Naive thymus-derived CD4-positive, alpha-beta T cell (primary cell): ENCODE measurements around the gene GHRHR. TPM values are rescaled to one million over a fixed set of nuclear protein-coding genes. Genes with fewer than 3 reads are reported as not detected.

Source experiments
- ATAC-seq: fragments of 150-1000 bp; cut with Tn5 transposase; 2 replicates; pipeline ENCODE4 v1.10.0; 2021; ENCODE audit warnings: mild to moderate bottlenecking, moderate library complexity
- CTCF ChIA-PET: fragments of 350-600 bp; sonication (Branson Sonifier 250); formaldehyde crosslinking; loops from one replicate; lab custom pipeline; 2021; ENCODE audit warnings: antibody characterized with exemption; lab: Charles Lee
- POLR2A ChIA-PET: fragments of 350-600 bp; sonication (Branson Sonifier 250); formaldehyde crosslinking; loops from one replicate; lab custom pipeline; 2021; ENCODE audit warnings: antibody characterized with exemption, inconsistent platforms; lab: Charles Lee
- DNase-seq, 9 donors: peaks; one replicate each; pipeline versions ENCODE4 v3.0.0 to v3.0.0-alpha.2; 2020 to 2022; ENCODE audit warnings: mixed read lengths in 1 of 9
- H3K27ac ChIP-seq: one replicate; pipeline ENCODE4 v1.7.0; 2013; ENCODE audit warnings: mild to moderate bottlenecking, low read depth, low read length, moderate library complexity
- H3K27me3 ChIP-seq, 2 donors: one replicate each; pipeline ENCODE4 v1.7.0; 2013; ENCODE audit warnings: low read length in 2 of 2, mild to moderate bottlenecking in 2 of 2, moderate library complexity in 2 of 2; ENCODE audit not compliant: control insufficient read depth in 2 of 2, insufficient read depth in 2 of 2
- H3K36me3 ChIP-seq, 3 experiments: 1 replicate in 2 of 3; 2 replicates in 1 of 3; pipeline ENCODE4 v1.7.0; 2013; ENCODE audit warnings: low read length in 3 of 3, mild to moderate bottlenecking in 3 of 3, moderate library complexity in 1 of 3; ENCODE audit not compliant: insufficient read depth in 3 of 3, control insufficient read depth in 2 of 3
- H3K4me1 ChIP-seq, 2 donors: one replicate each; pipeline ENCODE4 v1.7.0; 2013; ENCODE audit warnings: low read length in 2 of 2, mild to moderate bottlenecking in 2 of 2, moderate library complexity in 1 of 2; ENCODE audit not compliant: control insufficient read depth in 2 of 2, insufficient read depth in 2 of 2
- H3K4me3 ChIP-seq: 2 replicates; pipeline ENCODE4 v1.7.0; 2013; ENCODE audit warnings: mild to moderate bottlenecking, low read length
- H3K9me3 ChIP-seq, 3 experiments: 1 replicate in 2 of 3; 2 replicates in 1 of 3; pipeline ENCODE4 v1.7.0; 2013; ENCODE audit warnings: low read length in 3 of 3; ENCODE audit not compliant: control insufficient read depth in 2 of 3
- H3K27ac Mint-ChIP-seq, 9 donors: one replicate each; pipeline ENCODE4 v1.8.0; 2020 to 2022; ENCODE audit warnings: mixed read lengths in 9 of 9, mild to moderate bottlenecking in 8 of 9, moderate library complexity in 5 of 9, inconsistent platforms in 2 of 9
- H3K27me3 Mint-ChIP-seq, 5 donors: one replicate each; pipeline ENCODE4 v1.8.0; 2021 to 2022; ENCODE audit warnings: mixed read lengths in 5 of 5, mild to moderate bottlenecking in 1 of 5
- H3K36me3 Mint-ChIP-seq, 5 donors: one replicate each; pipeline ENCODE4 v1.8.0; 2020 to 2022; ENCODE audit warnings: mixed read lengths in 5 of 5, mild to moderate bottlenecking in 3 of 5, inconsistent platforms in 1 of 5
- H3K4me1 Mint-ChIP-seq, 7 donors: one replicate each; pipeline ENCODE4 v1.8.0; 2020 to 2022; ENCODE audit warnings: mixed read lengths in 7 of 7, mild to moderate bottlenecking in 3 of 7, inconsistent platforms in 1 of 7
- H3K4me3 Mint-ChIP-seq, 10 donors: one replicate each; pipeline ENCODE4 v1.8.0; 2020 to 2022; ENCODE audit warnings: mild to moderate bottlenecking in 10 of 10, mixed read lengths in 10 of 10, moderate library complexity in 6 of 10, inconsistent platforms in 2 of 10
- H3K9me3 Mint-ChIP-seq, 11 donors: one replicate each; pipeline ENCODE4 v1.8.0; 2020 to 2022; ENCODE audit warnings: mixed read lengths in 11 of 11, mild to moderate bottlenecking in 4 of 11, inconsistent platforms in 1 of 11, moderate library complexity in 1 of 11
- intact Hi-C, 2 donors: fragments of 100-400 bp; cut with micrococcal nuclease; formaldehyde crosslinking; loops; one replicate each; pipeline ENCODE4 v1.15.1; 2023
- polyA plus RNA-seq, 2 donors: library from polyadenylated mRNA; unstranded; fragments of 300-500 nt; fragmentation: Illumina TruSeq; gene quantifications; one replicate each; pipeline ENCODE4 v1.2.3, GENCODE V29; 2021
- total RNA-seq, 6 experiments: library from RNA in 5 of 6; stranded (reverse) in 5 of 6; gene quantifications; 1 replicate in 5 of 6; 2 replicates in 1 of 6; pipeline ENCODE4 v1.2.3 and lab custom pipeline; 2021 to 2026

Gene GHRHR
- total and polyA plus RNA-seq, 7 experiments from 2014 or later, result not detected

DNA sequence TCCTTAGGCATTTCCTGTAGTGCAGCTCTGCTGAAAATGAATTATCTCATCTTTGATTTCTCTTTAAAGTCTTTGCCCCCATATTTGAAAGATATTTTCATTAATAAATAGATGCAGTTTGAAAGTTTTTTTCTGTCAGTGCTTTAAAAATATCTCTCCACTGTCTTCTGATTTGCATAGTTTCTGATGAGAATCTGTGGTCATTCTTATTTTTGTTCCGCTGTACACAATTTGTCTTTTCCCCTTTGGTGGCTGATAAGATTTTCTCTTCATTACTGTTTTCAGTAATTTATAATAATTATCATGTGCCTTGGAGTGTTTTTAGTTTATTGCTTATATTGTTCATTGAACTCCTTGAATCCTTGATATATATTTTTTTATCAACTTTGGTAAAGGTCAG lies 7.0 kb upstream of the GHRHR start:
- H3K9me3 Mint-ChIP-seq, result peaks cover 0 to 35% (median 16%) of the 10 kb centered on the region in 11 donors
- Histone ChIP-seq H3K4me1 (no peaks in the 10 kb centered on the region), H3K9me3 (peaks cover 0 to 5% (median 0%) of the 10 kb centered on the region in 3 experiments), H3K4me3 (no peak overlapping the region), H3K27me3 (no peaks in the 10 kb centered on the region), H3K36me3 (no peaks in the 10 kb centered on the region), H3K27ac (no peak overlapping the region)
- H3K27me3 Mint-ChIP-seq, result peaks cover 21 to 36% (median 29%) of the 10 kb centered on the region in 5 donors
- ChIA-PET CTCF (no interaction called here), POLR2A (no interaction called here)
- H3K27ac Mint-ChIP-seq, result no peak overlapping the region
- intact Hi-C loops, result no loop called here
- H3K36me3 Mint-ChIP-seq, result peaks cover 0 to 7% (median 0%) of the 10 kb centered on the region in 5 donors
- DNase-seq (no peak), ATAC-seq (no peak)
- H3K4me1 Mint-ChIP-seq, result no peaks in the 10 kb centered on the region
- no peak overlapping the region for H3K4me3 Mint-ChIP-seq

DNA sequence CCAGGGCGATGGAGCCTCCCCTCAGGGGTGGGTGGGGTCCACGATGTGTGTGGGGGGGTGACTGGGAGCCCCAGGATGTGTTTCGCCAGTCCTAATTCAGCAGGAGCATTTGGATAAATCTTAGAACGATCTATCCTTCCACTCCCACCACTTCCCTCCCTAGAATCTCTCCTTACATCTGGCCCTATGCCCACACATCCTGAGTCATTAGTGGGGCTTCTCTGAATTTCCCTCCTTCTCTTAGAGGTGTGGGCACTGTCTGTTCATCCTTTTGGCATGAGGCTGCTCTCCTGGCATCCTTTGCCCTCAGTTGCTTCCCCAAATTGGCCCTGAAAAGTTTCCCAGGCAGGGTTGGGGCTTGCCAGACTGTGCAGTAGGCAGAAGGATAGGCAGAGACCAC lies 1.6 kb downstream of the GHRHR start:
- peaks cover 0 to 2% (median 0%) of the 10 kb centered on the region in 7 donors for H3K4me1 Mint-ChIP-seq
- Histone ChIP-seq H3K27ac (no peak overlapping the region), H3K4me1 (no peaks in the 10 kb centered on the region), H3K9me3 (no peaks in the 10 kb centered on the region), H3K4me3 (no peak overlapping the region), H3K27me3 (no peaks in the 10 kb centered on the region), H3K36me3 (no peaks in the 10 kb centered on the region)
- intact Hi-C loops, result no loop called here
- ATAC-seq (no peak), DNase-seq (no peak)
- ChIA-PET POLR2A (no interaction called here), CTCF (interaction anchor here (0.6 kb wide), 1 partner anchor 12 kb away, joined by 4 read pairs; no protein-coding TSS in a partner anchor)
- no peak overlapping the region for H3K27ac Mint-ChIP-seq
- peaks cover 0 to 8% (median 0%) of the 10 kb centered on the region in 11 donors for H3K9me3 Mint-ChIP-seq
- no peaks in the 10 kb centered on the region for H3K36me3 Mint-ChIP-seq
- peaks cover 8 to 42% (median 13%) of the 10 kb centered on the region in 5 donors for H3K27me3 Mint-ChIP-seq
- H3K4me3 Mint-ChIP-seq, result no peak overlapping the region

DNA sequence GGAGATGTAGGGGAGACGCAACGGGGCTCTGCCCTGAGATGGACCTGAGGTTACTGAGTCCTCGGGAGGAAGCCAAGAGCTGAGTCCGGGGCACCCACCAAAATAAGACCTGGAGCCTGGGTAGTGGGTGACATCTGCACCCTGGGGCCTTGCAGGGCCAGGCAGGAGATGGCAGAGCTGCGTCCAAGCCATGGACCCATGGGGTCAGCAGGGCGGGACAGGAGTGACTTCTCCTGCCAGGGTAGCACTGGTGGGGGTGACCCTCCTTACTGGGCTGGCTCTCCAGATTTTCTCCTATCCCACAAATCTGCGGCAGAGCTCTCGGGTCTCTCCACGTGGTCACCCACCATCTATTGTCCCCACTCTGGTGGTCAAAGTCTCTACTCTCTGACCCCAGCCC lies 2.1 kb downstream of the GHRHR start:
- ATAC-seq (no peak), DNase-seq (no peak)
- intact Hi-C loops, result no loop called here
- peaks cover 0 to 2% (median 0%) of the 10 kb centered on the region in 7 donors for H3K4me1 Mint-ChIP-seq
- H3K27ac Mint-ChIP-seq, result no peak overlapping the region
- ChIA-PET CTCF (no interaction called here), POLR2A (no interaction called here)
- H3K36me3 Mint-ChIP-seq, result no peaks in the 10 kb centered on the region
- H3K4me3 ChIP-seq, result no peak overlapping the region
- no peak overlapping the region for H3K4me3 Mint-ChIP-seq
- no peaks in the 10 kb centered on the region for H3K4me1 ChIP-seq
- H3K27me3 Mint-ChIP-seq, result peaks cover 8 to 42% (median 13%) of the 10 kb centered on the region in 5 donors
- no peak overlapping the region for H3K27ac ChIP-seq
- H3K9me3 ChIP-seq, result no peaks in the 10 kb centered on the region
- H3K27me3 ChIP-seq, result no peaks in the 10 kb centered on the region
- H3K9me3 Mint-ChIP-seq, result peaks cover 0 to 8% (median 0%) of the 10 kb centered on the region in 11 donors
- no peaks in the 10 kb centered on the region for H3K36me3 ChIP-seq

DNA sequence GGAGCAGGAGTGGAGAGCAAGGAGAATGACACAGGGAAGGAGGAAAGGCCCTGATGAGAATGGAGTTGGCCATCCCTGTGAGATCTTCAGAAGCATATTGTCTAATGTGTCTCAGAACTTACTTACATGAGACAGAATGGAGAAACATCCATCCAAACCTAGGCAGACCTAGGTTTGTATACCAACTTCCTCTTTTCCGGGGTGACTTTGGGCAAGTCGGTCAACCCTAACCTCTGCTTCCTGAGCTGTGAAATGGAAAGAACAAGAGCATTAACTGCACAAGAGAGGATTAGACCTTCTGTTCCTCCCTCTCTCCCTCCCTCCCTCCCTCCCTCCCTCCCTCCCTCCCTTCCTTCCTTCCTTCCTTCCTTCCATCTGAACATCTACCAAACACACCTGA lies 4.5 kb downstream of the GHRHR start:
- CTCF ChIA-PET, result no interaction called here
- Mint-ChIP-seq H3K27me3 (peaks cover 19 to 46% (median 21%) of the 10 kb centered on the region in 5 donors), H3K9me3 (peaks cover 0 to 2% (median 0%) of the 10 kb centered on the region in 11 donors)

DNA sequence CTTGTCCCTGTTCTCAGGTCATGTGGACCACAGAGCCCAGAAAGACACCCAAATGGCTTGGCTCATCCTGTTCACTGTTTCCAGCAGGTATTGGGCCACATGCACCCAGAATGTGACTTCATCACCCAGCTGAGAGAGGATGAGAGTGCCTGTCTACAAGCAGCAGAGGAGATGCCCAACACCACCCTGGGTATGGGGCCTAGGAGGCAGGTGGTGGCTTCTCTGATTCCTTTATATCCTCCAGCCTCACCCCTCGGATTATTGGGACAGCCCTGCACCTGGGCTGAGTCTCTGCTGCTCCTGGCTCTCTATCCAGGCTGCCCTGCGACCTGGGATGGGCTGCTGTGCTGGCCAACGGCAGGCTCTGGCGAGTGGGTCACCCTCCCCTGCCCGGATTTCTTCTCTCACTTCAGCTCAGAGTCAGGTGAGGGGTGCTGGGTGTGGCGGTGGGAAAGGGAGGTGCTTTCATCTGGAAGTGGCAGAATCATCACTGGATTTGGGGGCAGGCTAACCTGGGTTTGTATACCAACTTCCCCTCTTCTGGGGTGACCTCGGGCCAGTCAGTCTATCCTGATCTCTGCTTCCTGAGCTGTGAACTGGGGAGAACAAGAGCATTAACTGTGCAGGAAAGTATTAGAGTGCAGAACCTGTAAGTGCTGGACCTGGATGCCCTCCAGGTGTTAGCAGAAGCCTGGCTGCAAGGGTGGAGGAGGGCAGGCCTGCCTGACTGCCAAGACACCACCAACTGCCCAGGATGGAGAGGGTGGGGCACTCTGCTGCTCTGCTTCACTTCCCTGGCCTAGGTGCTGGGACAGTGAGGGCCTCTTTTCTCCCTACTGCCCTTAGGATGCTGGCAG lies 5.2 kb downstream of the GHRHR start:
- peaks cover 0 to 2% (median 0%) of the 10 kb centered on the region in 11 donors for H3K9me3 Mint-ChIP-seq
- Histone ChIP-seq H3K4me1 (no peaks in the 10 kb centered on the region), H3K27me3 (peaks cover 0 to 4% of the 10 kb centered on the region in 2 donors), H3K36me3 (no peaks in the 10 kb centered on the region), H3K9me3 (no peaks in the 10 kb centered on the region), H3K27ac (no peak overlapping the region), H3K4me3 (no peak overlapping the region)
- H3K27ac Mint-ChIP-seq, result no peak overlapping the region
- peaks cover 0 to 6% (median 0%) of the 10 kb centered on the region in 7 donors for H3K4me1 Mint-ChIP-seq
- no peaks in the 10 kb centered on the region for H3K36me3 Mint-ChIP-seq
- H3K27me3 Mint-ChIP-seq, result peaks cover 16 to 43% (median 24%) of the 10 kb centered on the region in 5 donors
- no peak overlapping the region for H3K4me3 Mint-ChIP-seq
- CTCF ChIA-PET, result no interaction called here
- POLR2A ChIA-PET, result no interaction called here
- no peak for ATAC-seq
- no peak for DNase-seq
- intact Hi-C loops, result no loop called here

More for the DNA sequence above, 4.5 kb downstream of the GHRHR start:
- Histone ChIP-seq H3K27me3 (peaks cover 0 to 4% of the 10 kb centered on the region in 2 donors), H3K4me1 (no peaks in the 10 kb centered on the region), H3K36me3 (no peaks in the 10 kb centered on the region), H3K4me3 (no peak overlapping the region), H3K27ac (no peak overlapping the region), H3K9me3 (no peaks in the 10 kb centered on the region)
- no peak overlapping the region for H3K27ac Mint-ChIP-seq
- H3K4me3 Mint-ChIP-seq, result no peak overlapping the region
- H3K4me1 Mint-ChIP-seq, result peaks cover 0 to 3% (median 0%) of the 10 kb centered on the region in 7 donors
- POLR2A ChIA-PET, result no interaction called here
- intact Hi-C loops, result no loop called here
- H3K36me3 Mint-ChIP-seq, result no peaks in the 10 kb centered on the region
- ATAC-seq, result no peak
- no peak for DNase-seq

DNA sequence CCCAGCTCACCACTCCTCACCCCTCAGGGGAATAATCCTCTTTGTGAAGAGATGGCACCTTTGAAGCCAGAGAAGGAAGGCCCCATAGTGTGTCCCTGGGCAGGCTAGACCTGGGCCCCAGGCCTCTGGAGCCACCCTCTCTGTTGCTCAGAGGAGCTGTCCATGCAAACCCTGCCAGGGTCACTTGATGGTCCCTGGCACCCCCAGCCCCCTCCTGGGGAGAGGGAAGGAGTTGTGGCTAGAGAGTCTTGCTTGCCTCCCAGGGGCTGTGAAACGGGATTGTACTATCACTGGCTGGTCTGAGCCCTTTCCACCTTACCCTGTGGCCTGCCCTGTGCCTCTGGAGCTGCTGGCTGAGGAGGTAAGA lies 5.8 kb downstream of the GHRHR start:
- POLR2A ChIA-PET, result no interaction called here
- H3K9me3 Mint-ChIP-seq, result peaks cover 0 to 2% (median 0%) of the 10 kb centered on the region in 11 donors
- intact Hi-C loops, result no loop called here
- Histone ChIP-seq H3K9me3 (no peaks in the 10 kb centered on the region), H3K4me3 (no peak overlapping the region), H3K27ac (no peak overlapping the region), H3K36me3 (no peaks in the 10 kb centered on the region), H3K27me3 (peaks cover 0 to 4% of the 10 kb centered on the region in 2 donors), H3K4me1 (no peaks in the 10 kb centered on the region)
- no peaks in the 10 kb centered on the region for H3K36me3 Mint-ChIP-seq
- ATAC-seq (no peak), DNase-seq (no peak)
- H3K4me3 Mint-ChIP-seq, result no peak overlapping the region
- H3K27me3 Mint-ChIP-seq, result peaks cover 16 to 38% (median 24%) of the 10 kb centered on the region in 5 donors
- CTCF ChIA-PET, result no interaction called here
- H3K27ac Mint-ChIP-seq, result no peak overlapping the region
- H3K4me1 Mint-ChIP-seq, result peaks cover 0 to 10% (median 0%) of the 10 kb centered on the region in 7 donors
